Ascending aorta (tissue), 2 donors: ENCODE measurements around the gene LINC00237. TPM values are rescaled to one million over a fixed set of nuclear protein-coding genes. Genes with fewer than 3 reads are reported as not detected.

ENCODE experiments used
- DNase-seq, 2 donors: peaks; one replicate each; pipeline ENCODE4 v3.0.0-alpha.2; 2019; ENCODE audit warnings: low spot score in 2 of 2
- H3K27ac ChIP-seq, 2 donors: fragments of 200-600 bp; sonication (generic); one replicate each; pipeline ENCODE4 v1.5.1; 2016 to 2017; ENCODE audit warnings: mild to moderate bottlenecking in 1 of 2
- H3K27me3 ChIP-seq: fragments of 200-600 bp; sonication (generic); one replicate; pipeline ENCODE4 v1.5.1; 2017
- H3K36me3 ChIP-seq, 2 donors: fragments of 200-600 bp; sonication (generic); one replicate each; pipeline ENCODE4 v1.5.1; 2016
- H3K4me1 ChIP-seq, 2 donors: fragments of 200-600 bp; sonication (generic); one replicate each; pipeline ENCODE4 v1.5.1; 2016 to 2017; ENCODE audit warnings: mild to moderate bottlenecking in 1 of 2
- H3K4me3 ChIP-seq, 2 donors: fragments of 200-600 bp; sonication (generic); one replicate each; pipeline ENCODE4 v1.5.1; 2016 to 2017; ENCODE audit warnings: mild to moderate bottlenecking in 1 of 2
- H3K9me3 ChIP-seq, 2 donors: fragments of 200-600 bp; sonication (generic); one replicate each; pipeline ENCODE4 v1.5.1; 2016
- intact Hi-C: fragments of 100-400 bp; cut with DNase I; formaldehyde crosslinking; loops from one replicate; pipeline ENCODE4 v1.15.1; 2023
- total RNA-seq: library from RNA; depleted of rRNA; stranded (reverse); fragments of >200 nt; gene quantifications from one replicate; pipeline ENCODE4 v1.1.0, GENCODE V29; 2016
- TF ChIP-seq, protein P1 (sequence below), 3 experiments: fragments of 200-600 bp in 2 of 3; fragments of 450-650 bp in 1 of 3; sonication (generic) in 2 of 3; IDR thresholded peaks; one replicate each; pipeline ENCODE4 v1.5.1; 2016 to 2019; ENCODE audit warnings: antibody characterized with exemption in 3 of 3, mild to moderate bottlenecking in 1 of 3, moderate library complexity in 1 of 3

The LINC00237 gene
- total RNA-seq, 1 donor from 2014 or later = not detected

DNA sequence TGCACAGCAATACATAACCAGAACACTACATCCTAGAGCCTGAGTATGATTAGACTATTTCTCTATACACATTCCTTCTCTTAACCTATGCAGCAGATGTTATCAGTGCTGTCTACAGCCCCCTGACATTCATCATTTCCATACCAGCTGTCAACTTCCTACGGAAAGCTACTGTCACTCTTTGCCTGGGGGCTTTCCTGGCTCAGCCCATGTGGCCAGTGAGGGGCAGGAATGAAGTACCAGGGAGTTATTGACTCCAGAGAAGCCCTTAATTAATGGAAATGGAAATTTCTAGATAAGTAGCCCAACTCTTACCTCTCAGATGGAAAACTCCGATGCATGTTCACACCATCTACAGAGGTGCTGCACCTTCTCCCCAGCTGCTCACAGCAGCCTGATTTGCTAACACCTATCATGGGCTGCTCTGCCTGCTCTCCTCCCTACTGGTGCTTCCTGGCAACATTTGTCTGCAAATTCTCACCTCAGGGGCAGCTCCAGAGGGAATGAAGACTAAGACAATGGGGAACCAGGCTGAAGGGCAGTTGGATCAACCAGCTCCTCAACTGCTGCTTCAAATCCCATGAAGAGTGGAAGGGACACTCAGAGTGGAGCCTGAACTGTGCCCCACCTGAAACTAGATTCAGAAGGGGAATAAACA, 59.6 kb downstream of the LINC00237 start:
- intact Hi-C loops = no loop called here
- Histone ChIP-seq H3K9me3 (no peaks in the 10 kb centered on the region), H3K27me3 (no peaks in the 10 kb centered on the region), H3K4me1 (no peaks in the 10 kb centered on the region), H3K4me3 (no peak overlapping the region), H3K27ac (no peak overlapping the region), H3K36me3 (no peaks in the 10 kb centered on the region)
- no peak for DNase-seq
- TF ChIP-seq, protein P1, sequence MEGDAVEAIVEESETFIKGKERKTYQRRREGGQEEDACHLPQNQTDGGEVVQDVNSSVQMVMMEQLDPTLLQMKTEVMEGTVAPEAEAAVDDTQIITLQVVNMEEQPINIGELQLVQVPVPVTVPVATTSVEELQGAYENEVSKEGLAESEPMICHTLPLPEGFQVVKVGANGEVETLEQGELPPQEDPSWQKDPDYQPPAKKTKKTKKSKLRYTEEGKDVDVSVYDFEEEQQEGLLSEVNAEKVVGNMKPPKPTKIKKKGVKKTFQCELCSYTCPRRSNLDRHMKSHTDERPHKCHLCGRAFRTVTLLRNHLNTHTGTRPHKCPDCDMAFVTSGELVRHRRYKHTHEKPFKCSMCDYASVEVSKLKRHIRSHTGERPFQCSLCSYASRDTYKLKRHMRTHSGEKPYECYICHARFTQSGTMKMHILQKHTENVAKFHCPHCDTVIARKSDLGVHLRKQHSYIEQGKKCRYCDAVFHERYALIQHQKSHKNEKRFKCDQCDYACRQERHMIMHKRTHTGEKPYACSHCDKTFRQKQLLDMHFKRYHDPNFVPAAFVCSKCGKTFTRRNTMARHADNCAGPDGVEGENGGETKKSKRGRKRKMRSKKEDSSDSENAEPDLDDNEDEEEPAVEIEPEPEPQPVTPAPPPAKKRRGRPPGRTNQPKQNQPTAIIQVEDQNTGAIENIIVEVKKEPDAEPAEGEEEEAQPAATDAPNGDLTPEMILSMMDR (IDR thresholded peaks at IDR 0.05) = no peak

Other genes starting within 250 kb of the LINC00237 start
- gene KIZ, start 19.7 kb upstream of the LINC00237 start, total RNA-seq = 7.8 TPM
- gene XRN2, start 197.0 kb upstream of the LINC00237 start, total RNA-seq = 19.5 TPM